HuH-7 (cell line): ENCODE measurements around the gene PTH2R.
"Not testable (repeated sequence)": the region's sequence is repeated elsewhere in the genome, so short reads cannot be mapped to it uniquely, and the experiment has no call there.

Source experiments
- DNase-seq: peaks from one replicate; pipeline ENCODE4 v3.0.0; 2011; ENCODE audit warnings: low spot score

Gene PTH2R

GRCh38 chr2:208488686-208489564 lies 82.3 kb downstream of the PTH2R start:
- no peak for DNase-seq

- no peak for DNase-seq
Measured at GRCh38 chr2:208489687-208490086, 83.1 kb downstream of the PTH2R start.

- no peak for DNase-seq
Measured at GRCh38 chr2:208490492-208490891, 83.9 kb downstream of the PTH2R start.

GRCh38 chr2:208491641-208492040 lies 85.0 kb downstream of the PTH2R start:
- DNase-seq = no peak

- DNase-seq = no peak
Measured at GRCh38 chr2:208492069-208492468, 85.5 kb downstream of the PTH2R start.

GRCh38 chr2:208493186-208493585 lies 86.6 kb downstream of the PTH2R start:
- DNase-seq = no peak

GRCh38 chr2:208496129-208496528 lies 89.5 kb downstream of the PTH2R start:
- no peak for DNase-seq

GRCh38 chr2:208501206-208501605 lies 94.6 kb downstream of the PTH2R start:
- DNase-seq = peak; percentile 10

- no peak for DNase-seq
Measured at GRCh38 chr2:208502288-208502687, 95.7 kb downstream of the PTH2R start.

- not testable (repeated sequence) for DNase-seq
Measured at GRCh38 chr2:208505365-208505764, 98.8 kb downstream of the PTH2R start.

- no peak for DNase-seq
Measured at GRCh38 chr2:208509586-208509985, 103.0 kb downstream of the PTH2R start.

- DNase-seq = no peak
Measured at GRCh38 chr2:208511016-208511415, 104.4 kb downstream of the PTH2R start.

- DNase-seq = no peak
Measured at GRCh38 chr2:208511573-208511972, 105.0 kb downstream of the PTH2R start.

GRCh38 chr2:208515099-208515498 lies 108.5 kb downstream of the PTH2R start:
- no peak for DNase-seq

GRCh38 chr2:208523069-208523468 lies 116.5 kb downstream of the PTH2R start:
- not testable (repeated sequence) for DNase-seq

- not testable (repeated sequence) for DNase-seq
Measured at GRCh38 chr2:208525165-208525564, 118.6 kb downstream of the PTH2R start.

GRCh38 chr2:208529796-208530195 lies 123.2 kb downstream of the PTH2R start:
- DNase-seq = no peak

GRCh38 chr2:208531361-208531760 lies 124.8 kb downstream of the PTH2R start:
- no peak for DNase-seq

GRCh38 chr2:208535578-208535977 lies 129.0 kb downstream of the PTH2R start:
- DNase-seq = not testable (repeated sequence)

GRCh38 chr2:208541461-208541988 lies 134.9 kb downstream of the PTH2R start:
- DNase-seq = no peak

GRCh38 chr2:208541989-208542464 lies 135.4 kb downstream of the PTH2R start:
- DNase-seq = no peak

- DNase-seq = no peak
Measured at GRCh38 chr2:208542465-208543041, 136.0 kb downstream of the PTH2R start.
